Glomerular endothelial cell (primary cell): ENCODE data around the gene CAP2. TPM values are rescaled to one million over a fixed set of nuclear protein-coding genes. Genes with fewer than 3 reads are reported as not detected.

ENCODE experiments used
- DNase-seq: peaks from one replicate; pipeline ENCODE4 v3.0.0-alpha.2; 2011; ENCODE audit warnings: low read depth, low spot score; ENCODE audit errors: extremely low read depth
- total RNA-seq: library from RNA; depleted of rRNA; stranded (reverse); fragments of >200 nt; gene quantifications from 2 replicates; pipeline ENCODE4 v1.2.3, GENCODE V29; 2015

The CAP2 gene, protein sequence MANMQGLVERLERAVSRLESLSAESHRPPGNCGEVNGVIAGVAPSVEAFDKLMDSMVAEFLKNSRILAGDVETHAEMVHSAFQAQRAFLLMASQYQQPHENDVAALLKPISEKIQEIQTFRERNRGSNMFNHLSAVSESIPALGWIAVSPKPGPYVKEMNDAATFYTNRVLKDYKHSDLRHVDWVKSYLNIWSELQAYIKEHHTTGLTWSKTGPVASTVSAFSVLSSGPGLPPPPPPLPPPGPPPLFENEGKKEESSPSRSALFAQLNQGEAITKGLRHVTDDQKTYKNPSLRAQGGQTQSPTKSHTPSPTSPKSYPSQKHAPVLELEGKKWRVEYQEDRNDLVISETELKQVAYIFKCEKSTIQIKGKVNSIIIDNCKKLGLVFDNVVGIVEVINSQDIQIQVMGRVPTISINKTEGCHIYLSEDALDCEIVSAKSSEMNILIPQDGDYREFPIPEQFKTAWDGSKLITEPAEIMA
- 2.7 and 3.7 TPM in 2 replicates for total RNA-seq

DNA sequence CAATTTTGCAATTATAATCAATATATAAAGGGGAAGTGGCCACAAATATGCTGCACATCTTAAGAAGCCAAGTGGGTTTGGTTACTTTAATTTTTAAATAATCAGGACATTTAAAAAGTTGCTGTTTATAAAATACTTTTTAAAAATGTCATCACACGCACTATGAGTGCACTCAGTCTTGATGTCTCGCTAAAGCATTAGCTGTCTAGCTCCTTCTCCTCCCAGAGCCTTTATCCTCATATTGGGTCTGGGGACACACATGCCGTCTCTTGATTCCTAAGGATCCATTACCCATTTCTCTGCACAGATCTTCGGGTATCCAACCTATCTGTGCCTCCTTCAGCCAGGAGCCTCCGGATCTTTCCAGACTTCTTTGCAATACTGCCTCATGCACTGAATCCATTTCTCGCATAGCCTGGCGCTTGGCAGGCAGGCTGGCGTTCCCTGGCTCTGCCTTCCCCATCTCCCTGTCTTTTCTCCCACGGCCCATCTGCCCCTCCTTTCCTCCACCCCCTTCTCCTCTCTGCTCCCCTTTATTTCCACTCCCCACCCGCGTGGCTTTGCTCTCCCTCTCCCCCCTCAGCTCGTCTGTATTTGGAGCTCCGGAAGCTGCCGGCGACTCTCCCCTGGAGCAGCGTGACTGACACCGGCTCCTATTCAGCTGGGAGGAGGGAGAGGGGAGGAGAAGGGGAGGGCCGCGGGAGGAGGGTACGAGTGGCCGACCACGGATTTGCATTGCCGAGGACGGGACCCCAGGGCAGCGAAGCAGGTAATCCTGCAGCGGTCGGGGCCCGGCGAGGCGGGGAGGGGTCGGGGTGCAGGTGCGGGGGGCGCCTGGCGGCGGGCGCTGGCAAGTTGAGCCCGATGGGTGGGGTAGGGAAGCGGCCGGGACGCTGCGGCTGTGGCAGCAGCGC, at the start of gene CAP2:
Gene CAP2 (plus strand): TSS at position 618 of the 914 bp plus-strand sequence. CDS start 27,961 bp downstream, outside the sequence.
- no peak for DNase-seq

DNA sequence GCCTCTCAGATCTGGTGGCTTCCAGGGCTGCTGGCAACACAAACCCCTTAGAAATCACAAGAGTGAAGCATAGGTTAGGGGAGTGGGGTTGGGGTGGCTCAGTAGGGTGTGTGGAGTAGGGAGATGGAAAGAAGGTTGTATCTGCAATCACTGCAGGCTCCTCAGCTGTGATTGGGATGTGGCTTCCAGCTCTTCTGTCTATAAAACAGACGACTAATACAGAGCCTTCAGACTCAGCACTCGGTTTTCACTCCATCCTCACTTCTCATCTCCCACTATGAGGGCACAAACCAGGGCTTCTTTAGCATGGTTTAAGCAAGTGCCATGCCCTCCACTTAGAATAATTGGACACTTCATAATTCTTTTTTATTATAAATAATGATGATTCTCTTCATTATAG, 46.4 kb upstream of the CAP2 start:
- no peak for DNase-seq

DNA sequence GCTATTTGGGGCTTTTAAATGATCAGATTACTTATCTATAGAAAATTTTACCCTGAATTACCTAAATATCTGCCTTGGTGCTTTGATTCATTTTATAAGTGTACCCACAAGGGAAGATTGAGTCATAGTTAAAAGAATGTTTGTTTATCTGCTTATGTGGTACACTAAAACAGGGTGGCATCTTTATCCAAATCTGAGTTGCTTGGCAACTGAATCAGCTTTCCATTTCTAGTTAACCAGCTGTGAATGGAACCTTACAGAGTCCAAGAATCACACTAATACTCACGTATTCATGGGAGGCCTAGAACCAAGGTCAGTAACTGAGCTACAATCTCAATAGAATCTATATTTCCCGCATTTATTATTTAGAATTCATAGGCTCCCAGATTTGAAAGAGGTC, 44.0 kb upstream of the CAP2 start:
- no peak for DNase-seq

DNA sequence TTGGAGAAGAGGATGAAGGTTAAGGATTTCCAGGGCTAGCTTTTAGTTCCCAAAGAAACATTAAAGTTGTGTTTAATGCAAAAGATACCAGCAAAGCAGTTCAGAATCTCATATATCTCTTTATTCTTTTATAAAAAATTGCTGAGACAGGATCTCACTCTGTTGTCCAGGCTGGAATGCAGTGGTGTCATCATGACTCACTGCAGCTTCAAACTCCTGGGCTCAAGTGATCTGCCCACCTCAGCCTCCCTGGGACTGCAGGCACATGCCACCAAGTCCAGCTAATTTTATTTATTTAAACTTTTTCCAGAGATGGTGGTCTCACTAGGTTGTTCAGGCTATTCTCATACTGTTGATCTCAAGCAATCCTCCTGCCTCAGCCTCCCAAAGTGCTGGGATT, 41.1 kb upstream of the CAP2 start:
- no peak for DNase-seq

DNA sequence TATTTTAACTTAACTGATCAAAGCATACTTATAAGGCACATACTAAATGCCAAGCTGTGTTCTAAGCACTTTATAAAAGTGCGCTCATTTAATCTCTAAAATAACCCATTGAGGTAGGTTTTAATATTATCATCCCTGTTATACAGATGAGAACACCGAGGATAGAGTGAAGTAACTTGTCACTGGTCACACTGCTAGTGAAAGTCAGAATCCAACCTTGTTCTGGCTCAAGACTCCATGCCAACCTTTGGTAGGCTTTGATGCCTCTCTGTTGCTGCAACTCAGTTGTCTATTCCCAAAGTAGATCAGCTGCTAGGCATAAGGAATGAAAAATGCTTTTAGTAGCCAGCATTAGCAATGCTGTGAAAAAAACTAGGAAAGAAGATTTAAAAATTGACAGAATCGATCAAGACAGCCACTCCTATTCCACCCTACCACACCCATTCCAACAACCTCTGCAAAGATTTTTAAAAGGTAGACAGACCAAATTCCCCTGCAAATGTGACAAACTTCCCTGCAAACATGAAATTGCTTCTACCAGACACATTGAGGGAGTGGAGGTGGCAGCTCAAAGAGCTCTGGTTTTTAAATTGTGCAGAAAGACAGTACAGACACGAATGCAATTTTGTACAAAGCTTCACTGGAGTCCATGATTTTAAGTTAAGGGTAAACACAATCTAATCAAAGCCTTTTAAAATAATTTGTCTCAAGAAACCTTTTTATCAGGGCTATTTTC, 39.8 kb upstream of the CAP2 start:
- no peak for DNase-seq

DNA sequence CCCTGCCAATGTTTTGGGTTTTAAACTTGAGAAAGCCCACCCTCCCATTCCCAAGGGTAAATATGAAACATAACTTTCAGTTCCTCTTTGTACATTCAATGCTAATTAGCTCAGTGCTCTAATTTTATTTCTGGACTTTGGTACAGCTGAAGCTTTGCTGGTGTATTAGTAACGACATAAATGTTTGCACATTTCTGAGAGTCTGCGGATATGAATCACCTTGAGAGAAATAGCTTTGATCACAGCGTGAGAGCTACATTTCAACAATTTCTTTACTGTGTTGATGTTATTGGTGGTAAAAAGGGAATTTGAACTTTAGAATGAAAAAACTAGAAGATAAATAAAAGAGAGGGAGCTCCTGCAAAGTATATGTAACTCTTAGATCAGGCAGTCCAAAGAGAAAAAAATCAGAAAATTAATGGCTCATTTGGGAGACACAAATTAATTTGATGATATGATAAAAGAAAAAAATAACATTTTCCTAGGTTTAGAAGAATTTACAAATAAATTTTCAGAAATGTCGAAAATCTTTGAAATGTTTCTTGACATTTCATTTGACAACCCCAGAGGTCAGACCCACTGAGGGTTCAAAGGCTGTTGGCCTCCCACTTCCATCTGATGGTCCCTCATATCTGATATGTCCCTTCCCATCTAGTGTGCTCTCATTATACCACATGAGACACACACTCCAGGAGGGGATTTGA, 38.5 kb upstream of the CAP2 start:
- DNase-seq, result no peak

DNA sequence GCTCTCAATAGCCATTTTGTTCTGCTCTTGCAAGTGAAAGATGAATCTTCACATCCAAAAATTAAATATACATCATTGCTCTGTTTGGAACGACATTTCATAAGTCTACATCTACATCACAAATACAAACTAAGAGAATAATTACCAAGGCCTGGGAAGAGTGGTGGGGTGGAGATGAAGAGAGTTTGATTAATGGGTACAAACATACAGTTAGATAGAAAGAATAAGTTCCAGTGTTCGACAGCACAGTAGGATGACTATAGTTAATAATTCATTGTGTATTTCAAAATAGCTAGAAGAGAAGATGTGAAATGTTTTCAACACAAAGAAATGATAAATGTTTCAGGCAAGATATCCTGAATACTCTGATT, 38.0 kb upstream of the CAP2 start:
- no peak for DNase-seq

DNA sequence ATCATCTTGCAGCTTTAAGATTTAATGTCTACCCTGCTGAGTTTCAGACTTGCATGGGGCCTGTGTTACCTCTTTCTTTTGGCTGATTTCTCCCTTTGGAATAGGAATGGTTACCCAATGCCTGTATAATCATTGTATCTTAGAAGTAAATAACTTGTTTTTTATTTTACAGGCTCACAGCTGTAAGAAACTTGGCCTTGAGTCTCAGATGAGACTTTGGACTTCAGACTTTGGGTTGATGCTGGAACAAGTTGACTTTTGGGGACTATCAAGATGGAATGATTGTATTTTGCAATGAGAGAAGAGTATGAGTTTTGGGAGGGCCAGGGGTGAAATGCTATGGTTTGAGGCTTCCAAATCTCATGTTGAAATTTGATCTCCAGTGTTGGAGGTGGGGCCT, 34.9 kb upstream of the CAP2 start:
- no peak for DNase-seq

DNA sequence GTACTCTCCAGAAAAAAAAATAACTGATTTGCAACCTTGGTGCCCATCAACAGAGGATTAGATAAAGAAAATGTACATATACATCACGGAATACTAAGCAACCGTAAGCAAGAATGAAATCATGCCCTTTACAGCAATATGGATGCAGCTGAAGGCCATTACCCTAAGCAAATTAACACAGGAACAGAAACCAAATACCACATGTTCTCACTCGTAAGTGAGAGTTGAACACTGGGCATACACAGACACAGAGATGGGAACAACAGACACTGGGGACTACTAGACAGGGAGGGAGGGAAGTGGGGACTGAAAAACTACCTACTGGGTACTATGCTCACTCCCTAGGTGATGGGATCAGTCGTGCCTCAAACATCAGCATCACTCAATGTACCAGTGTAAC, 32.8 kb upstream of the CAP2 start:
- no peak for DNase-seq

DNA sequence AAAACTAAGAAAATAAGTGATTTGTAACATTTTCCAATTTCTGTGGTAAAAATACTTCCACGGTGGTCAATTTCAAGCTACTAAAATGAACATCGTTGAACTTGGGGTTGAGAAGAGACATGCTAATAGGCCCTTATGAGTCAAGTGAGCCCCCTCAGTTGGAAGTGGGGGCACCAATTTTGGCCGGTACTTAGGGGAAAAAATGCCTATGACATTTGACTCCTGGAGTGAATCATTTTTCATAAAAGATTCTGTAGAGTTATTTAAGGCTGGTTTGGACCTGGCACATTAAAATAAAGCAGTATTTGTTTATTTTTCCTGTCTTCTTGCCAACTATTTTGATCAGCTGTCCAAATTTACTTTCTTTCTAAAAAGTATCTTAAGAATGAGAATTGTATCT, 32.4 kb upstream of the CAP2 start:
- no peak for DNase-seq

DNA sequence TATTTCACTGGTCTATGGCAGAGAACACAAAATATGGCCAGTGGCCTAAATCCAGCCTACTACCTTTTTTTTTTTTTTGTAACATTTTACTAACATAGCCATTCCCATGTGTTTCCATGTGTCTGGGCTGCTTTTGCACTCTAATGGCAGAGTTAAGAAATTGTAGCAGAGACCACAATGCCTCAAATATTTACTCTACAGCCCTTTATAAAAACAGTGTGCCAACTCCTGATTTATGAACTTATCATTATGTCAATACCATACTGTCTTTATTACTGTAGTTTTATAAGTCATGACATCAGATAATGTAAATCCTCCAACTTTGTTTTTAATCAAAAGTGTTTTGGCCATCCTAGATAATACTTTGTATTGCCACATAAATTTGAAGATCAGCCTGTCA, 27.4 kb upstream of the CAP2 start:
- no peak for DNase-seq

DNA sequence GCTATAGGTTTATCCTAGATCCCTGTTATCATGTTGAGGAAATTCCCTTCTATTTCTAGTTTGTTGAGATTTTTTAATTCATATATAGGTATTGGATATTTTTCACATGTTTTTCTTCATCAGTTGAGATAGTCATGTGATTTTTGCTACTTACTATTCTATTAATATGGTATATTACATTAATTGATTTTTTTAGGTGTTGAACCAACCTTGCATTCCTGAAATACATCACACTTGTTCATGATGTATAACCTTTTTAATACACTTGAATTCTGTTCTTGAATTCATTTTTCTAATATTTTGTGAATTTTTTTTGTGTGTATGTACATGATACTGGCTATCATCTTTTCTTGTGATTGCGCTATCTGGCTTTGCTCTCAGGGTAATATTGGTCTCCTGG, 25.5 kb upstream of the CAP2 start:
- DNase-seq, result no peak

DNA sequence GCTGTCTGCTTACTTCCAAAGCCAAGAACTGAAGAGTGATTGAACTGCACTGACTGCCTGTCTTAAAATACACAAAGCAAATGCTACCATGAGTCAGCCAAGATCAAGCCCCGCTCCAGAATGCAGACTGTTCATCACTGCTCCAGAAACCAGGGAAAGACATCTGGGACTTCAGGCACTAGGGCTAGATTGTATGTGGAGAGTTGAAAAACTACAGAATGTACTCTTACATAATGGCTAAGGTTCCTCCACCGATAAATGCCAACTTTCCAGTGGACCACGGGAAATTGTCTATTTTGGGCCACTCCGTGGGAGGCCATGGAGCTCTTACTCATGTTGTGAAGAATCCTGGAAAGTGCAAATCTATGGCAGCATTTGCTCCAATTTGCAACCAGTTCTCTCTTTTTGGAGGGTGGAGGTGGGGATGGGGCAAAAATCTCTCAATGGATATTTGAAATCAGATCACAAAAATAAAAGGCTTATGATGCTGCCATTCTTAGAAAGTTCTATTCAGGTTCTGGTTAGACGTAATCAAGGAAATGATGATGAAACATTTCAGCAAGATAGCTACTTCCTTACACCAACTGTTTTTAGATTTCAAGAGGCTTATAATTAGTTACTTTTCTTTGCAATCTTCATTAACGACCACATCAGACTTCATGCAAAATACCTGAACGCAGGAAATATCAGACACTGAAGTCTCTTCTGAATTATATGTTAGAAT, 11.8 kb upstream of the CAP2 start:
- DNase-seq, result no peak

DNA sequence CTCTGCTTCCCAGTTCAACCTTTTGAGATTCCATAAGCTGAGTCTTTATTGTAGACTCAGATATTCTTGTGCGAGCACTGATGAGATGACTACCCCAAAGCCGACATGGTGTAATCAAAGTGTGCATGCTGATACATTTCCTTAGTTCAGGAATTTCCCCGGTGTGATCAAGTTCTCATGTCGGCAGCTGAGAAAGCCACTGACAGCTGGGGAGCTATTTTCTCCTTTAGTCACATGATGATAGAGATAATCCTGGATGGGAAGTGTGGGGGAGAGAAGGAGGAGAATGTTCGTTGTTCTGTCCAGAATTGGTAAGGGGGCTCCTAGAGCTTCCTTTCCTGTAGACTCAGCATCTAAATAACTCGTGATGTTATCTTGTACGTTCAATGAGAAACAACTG, 7.7 kb upstream of the CAP2 start:
- no peak for DNase-seq

DNA sequence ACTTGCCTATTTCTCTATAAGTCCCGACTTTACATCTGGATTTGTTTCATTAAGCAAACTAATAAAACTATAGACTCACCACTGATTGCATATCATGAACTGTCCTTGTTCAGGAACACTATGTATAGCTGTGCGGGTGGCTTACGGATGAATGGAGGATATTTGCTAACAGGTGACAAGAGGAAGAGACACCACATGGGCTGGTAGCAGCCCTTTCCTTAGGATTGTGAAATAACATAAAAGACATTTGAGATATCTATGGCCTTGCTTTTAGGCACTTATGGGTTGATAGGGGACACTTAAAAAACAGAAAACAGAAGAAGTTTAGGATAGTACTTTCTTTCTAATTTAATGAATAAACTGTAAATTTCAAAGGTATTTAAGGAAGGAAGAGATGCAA, 5.0 kb upstream of the CAP2 start:
- DNase-seq, result no peak

DNA sequence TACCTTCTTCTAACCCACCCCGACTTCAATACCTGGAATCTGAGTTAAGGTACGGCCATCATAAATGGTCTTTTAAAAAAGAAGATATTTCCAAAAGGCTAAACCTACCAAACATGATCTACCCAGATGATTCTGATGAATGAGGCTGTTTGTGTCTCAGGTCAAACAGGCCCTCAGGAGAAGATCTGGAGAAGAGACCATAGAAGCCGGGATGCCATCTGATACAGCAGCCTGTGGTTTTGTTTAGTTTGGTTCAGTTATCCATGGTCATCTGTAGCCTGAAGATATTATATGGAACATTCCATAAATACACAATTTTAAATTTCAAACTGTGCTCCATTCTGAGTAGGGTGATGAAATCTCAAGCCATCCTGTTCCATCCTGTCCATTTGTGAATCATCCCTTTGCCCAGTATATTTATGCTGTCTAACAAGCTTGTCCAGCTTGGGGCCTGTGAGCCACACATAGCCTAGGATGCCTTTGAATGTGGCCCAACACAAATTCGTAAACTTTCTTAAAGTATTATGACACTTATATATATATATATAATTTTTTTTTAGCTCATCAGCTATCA, 4.0 kb upstream of the CAP2 start:
- no peak for DNase-seq

DNA sequence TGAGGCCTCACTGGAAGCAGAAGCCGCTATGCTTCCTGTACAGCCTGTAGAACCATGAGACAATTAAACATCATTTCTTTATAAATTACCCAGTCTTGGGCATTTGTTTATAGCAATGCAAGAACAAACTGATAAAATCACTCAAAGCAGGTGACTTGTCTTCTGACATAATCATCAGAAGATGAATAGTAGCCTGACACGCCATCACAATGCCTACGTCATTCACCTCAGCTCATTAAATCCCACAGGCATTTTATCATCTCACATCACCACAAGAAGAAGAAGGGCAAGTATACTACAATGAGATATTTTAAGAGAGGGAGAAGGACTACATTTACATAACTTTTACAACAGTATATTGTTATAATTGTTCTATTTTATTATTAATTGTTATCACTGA, 3.1 kb upstream of the CAP2 start:
- no peak for DNase-seq

DNA sequence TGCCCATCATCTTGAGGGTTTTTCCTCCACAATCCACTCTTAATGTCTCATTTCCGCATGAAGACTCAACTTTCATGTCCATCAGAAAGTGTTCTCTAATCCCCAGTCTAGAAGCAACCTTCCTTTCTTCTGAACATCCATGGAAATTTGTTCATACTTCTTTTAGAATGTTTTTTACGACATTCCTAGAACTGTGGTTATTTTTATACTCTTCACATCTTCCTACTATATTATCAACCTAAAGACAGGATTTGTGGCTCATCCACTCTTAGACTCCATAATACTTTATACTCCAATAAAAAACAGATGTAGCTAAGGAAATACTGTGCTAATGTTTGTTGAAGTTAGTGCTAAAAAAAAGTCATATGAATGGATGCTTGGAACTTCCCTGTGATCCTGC, 1.4 kb upstream of the CAP2 start:
- no peak for DNase-seq

DNA sequence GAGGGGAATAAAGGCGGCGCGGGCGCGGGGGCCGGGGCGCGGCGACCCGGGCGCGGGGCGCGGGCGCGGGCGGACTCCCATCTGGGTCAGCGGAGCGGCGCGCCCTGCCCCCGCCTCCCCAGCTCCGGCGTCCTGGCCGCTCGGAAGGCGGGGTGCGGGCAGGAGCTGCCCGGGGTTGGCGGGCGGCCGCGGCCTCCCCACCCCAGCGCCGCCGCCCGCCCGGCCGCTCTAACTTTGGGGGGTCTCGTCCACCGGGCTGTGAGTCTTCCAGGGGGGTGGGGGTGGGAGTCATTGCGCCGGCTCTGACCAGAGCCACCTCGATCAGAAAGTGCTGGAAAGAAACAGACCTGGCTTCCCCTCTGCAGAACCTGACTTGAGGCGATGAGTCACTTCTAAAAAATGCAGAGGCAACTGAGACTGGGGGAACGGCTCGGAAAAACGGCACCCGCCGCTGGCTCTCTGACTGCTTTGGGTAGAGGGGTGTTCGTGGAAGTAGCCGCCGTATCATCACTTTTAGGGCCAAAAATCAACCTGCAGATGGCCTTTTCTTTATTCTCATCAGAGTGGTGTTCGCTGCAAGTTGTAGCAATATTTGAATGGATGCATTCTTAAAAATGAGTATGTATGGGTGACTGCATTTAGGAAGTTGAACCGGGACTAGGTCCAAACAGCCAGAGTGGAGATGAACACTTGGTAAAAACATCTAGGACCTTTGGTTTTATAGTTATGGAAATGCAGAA, 667 bp downstream of the CAP2 start:
- DNase-seq, result no peak
